Right cardiac atrium (tissue), 5 donors: ENCODE measurements around the gene KRT35. TPM values are rescaled to one million over a fixed set of nuclear protein-coding genes. Genes with fewer than 3 reads are reported as not detected.
A peak's percentile ranks its signal among the peaks of the same experiment; 100 is the strongest.

Source experiments
- ATAC-seq, 2 donors: fragments of 200-7000 bp; cut with Tn5 transposase; one replicate each; pipeline versions ENCODE4 v1.8.0 to v1.9.1; 2020; ENCODE audit warnings: moderate library complexity in 2 of 2, mild to moderate bottlenecking in 1 of 2
- DNase-seq, 3 donors: peaks; one replicate each; pipeline ENCODE4 v3.0.0-alpha.2; 2020
- H3K27ac ChIP-seq: one replicate; pipeline ENCODE4 v1.5.1; 2013; ENCODE audit warnings: mild to moderate bottlenecking, low read length, control low read depth, moderate library complexity
- H3K27me3 ChIP-seq: one replicate; pipeline ENCODE4 v1.6.1; 2013; ENCODE audit not compliant: control insufficient read depth, insufficient read depth
- H3K4me1 ChIP-seq: one replicate; pipeline ENCODE4 v1.6.1; 2013; ENCODE audit warnings: low read length; ENCODE audit not compliant: control insufficient read depth, insufficient read depth
- H3K4me3 ChIP-seq: one replicate; pipeline ENCODE4 v1.5.1; 2013; ENCODE audit warnings: low read length, control low read depth
- H3K9me3 ChIP-seq: one replicate; pipeline ENCODE4 v1.6.1; 2013; ENCODE audit warnings: low read length; ENCODE audit not compliant: control insufficient read depth
- WGBS: extraction: QIAGEN DNeasy Blood & Tissue Kit; methylation state at CpG from one replicate; pipeline ENCODE4 v1.1.7; 2013; 5-methylcytosine and 5-hydroxymethylcytosine counted together
- intact Hi-C, 4 donors: fragments of 100-400 bp; cut with DNase I; formaldehyde crosslinking; loops; one replicate each; pipeline versions ENCODE4 v1.11.0 to v1.14.0; 2022 to 2023
- polyA plus RNA-seq: library from polyadenylated mRNA; stranded (reverse); fragments of 200-250 nt; gene quantifications from one replicate; pipeline ENCODE4 v1.2.3, GENCODE V29; 2013
- total RNA-seq, 4 donors: library from RNA; stranded (reverse); fragmentation: NEBNext Ultra II Directional; extraction: Animal tissue kit (Norgen Biotek cat#: 25700); gene quantifications; one replicate each; pipeline ENCODE4 v1.2.1, GENCODE V29; 2021
- donor health status: healthy with polysubstance abuse.
- donor health status: DM: no; HTN: yes; CAD: no.
- donor health status: DM: no; HTN: no; CAD: no.
- donor health status: DM: no; HTN: yes; CAD: no; lungs with severe emphysema.
- donor health status: DM: yes; HTN: yes; CAD: no.

Gene KRT35
- total and polyA plus RNA-seq, 5 donors, result not detected

- H3K4me1 ChIP-seq, result no peaks in the 10 kb centered on the region
- ATAC-seq (peak; percentile 88 to 90), DNase-seq (peak; percentile 41 to 64 (median 63))
- no peak overlapping the region for H3K4me3 ChIP-seq
- 21% methylated on average over 6 of the region's 6 CpGs for WGBS
- no peak overlapping the region for H3K27ac ChIP-seq
- H3K9me3 ChIP-seq, result no peaks in the 10 kb centered on the region
- intact Hi-C loops, result no loop called here
- no peaks in the 10 kb centered on the region for H3K27me3 ChIP-seq
Observed at GRCh38 chr17:41464682-41465081, 16.3 kb downstream of the KRT35 start.

- no peaks in the 10 kb centered on the region for H3K27me3 ChIP-seq
- no peaks in the 10 kb centered on the region for H3K4me1 ChIP-seq
- DNase-seq (no peak), ATAC-seq (no peak)
- no peak overlapping the region for H3K27ac ChIP-seq
- H3K9me3 ChIP-seq, result no peaks in the 10 kb centered on the region
- WGBS, result 87% methylated on average over 11 of the region's 11 CpGs
- no peak overlapping the region for H3K4me3 ChIP-seq
- intact Hi-C loops, result no loop called here
Observed at GRCh38 chr17:41464173-41464572, 16.8 kb downstream of the KRT35 start.

- Histone ChIP-seq H3K27ac (no peak overlapping the region), H3K27me3 (no peaks in the 10 kb centered on the region), H3K4me3 (no peak overlapping the region), H3K4me1 (no peaks in the 10 kb centered on the region), H3K9me3 (no peaks in the 10 kb centered on the region)
- ATAC-seq, result no peak
- intact Hi-C loops, result no loop called here
- no peak for DNase-seq
- WGBS, result 89% methylated on average over 8 of the region's 8 CpGs
Observed at GRCh38 chr17:41463746-41464145, 17.2 kb downstream of the KRT35 start.

- ATAC-seq, result no peak
- H3K4me3 ChIP-seq, result no peak overlapping the region
- no peaks in the 10 kb centered on the region for H3K4me1 ChIP-seq
- no peak overlapping the region for H3K27ac ChIP-seq
- H3K9me3 ChIP-seq, result no peaks in the 10 kb centered on the region
- no peaks in the 10 kb centered on the region for H3K27me3 ChIP-seq
- 82% methylated on average over 15 of the region's 15 CpGs for WGBS
- intact Hi-C loops, result no loop called here
- DNase-seq, result no peak
Observed at GRCh38 chr17:41462705-41463104, 18.2 kb downstream of the KRT35 start.

- no peak overlapping the region for H3K27ac ChIP-seq
- DNase-seq, result no peak
- no peak for ATAC-seq
- H3K9me3 ChIP-seq, result no peaks in the 10 kb centered on the region
- H3K4me1 ChIP-seq, result no peaks in the 10 kb centered on the region
- whole genome bisulfite sequencing, result 68% methylated on average over 4 of the region's 4 CpGs
- no peaks in the 10 kb centered on the region for H3K27me3 ChIP-seq
- H3K4me3 ChIP-seq, result no peak overlapping the region
- intact Hi-C loops, result no loop called here
Observed at GRCh38 chr17:41457676-41458075, 23.3 kb downstream of the KRT35 start.

- 79% methylated on average over 3 of the region's 3 CpGs for WGBS
- H3K9me3 ChIP-seq, result peaks cover 3% of the 10 kb centered on the region
- ATAC-seq (no peak), DNase-seq (no peak)
- H3K4me3 ChIP-seq, result no peak overlapping the region
- no peaks in the 10 kb centered on the region for H3K27me3 ChIP-seq
- intact Hi-C loops, result no loop called here
- H3K4me1 ChIP-seq, result no peaks in the 10 kb centered on the region
- H3K27ac ChIP-seq, result no peak overlapping the region
Observed at GRCh38 chr17:41456204-41456603, 24.7 kb downstream of the KRT35 start.

GRCh38 chr17:41455236-41455635, 25.7 kb downstream of the KRT35 start:
- Histone ChIP-seq H3K4me3 (no peak overlapping the region), H3K27me3 (peaks cover 2% of the 10 kb centered on the region), H3K9me3 (peaks cover 7% of the 10 kb centered on the region), H3K27ac (no peak overlapping the region), H3K4me1 (no peaks in the 10 kb centered on the region)
- intact Hi-C loops, result no loop called here
- DNase-seq (no peak), ATAC-seq (no peak)
- WGBS, result 89% methylated on average over 1 of the region's 1 CpG

GRCh38 chr17:41453066-41453465, 27.9 kb downstream of the KRT35 start:
- H3K9me3 ChIP-seq, result peaks cover 7% of the 10 kb centered on the region
- no peak for ATAC-seq
- intact Hi-C loops, result no loop called here
- no peak overlapping the region for H3K27ac ChIP-seq
- no peaks in the 10 kb centered on the region for H3K4me1 ChIP-seq
- peaks cover 2% of the 10 kb centered on the region for H3K27me3 ChIP-seq
- no peak for DNase-seq
- WGBS, result 89% methylated on average over 3 of the region's 3 CpGs
- no peak overlapping the region for H3K4me3 ChIP-seq

GRCh38 chr17:41452281-41452680, 28.7 kb downstream of the KRT35 start:
- intact Hi-C loops, result no loop called here
- no peak for ATAC-seq
- 53% methylated on average over 4 of the region's 4 CpGs for WGBS
- DNase-seq, result no peak
- H3K9me3 ChIP-seq, result peaks cover 7% of the 10 kb centered on the region
- H3K27ac ChIP-seq, result no peak overlapping the region
- H3K4me3 ChIP-seq, result no peak overlapping the region
- H3K4me1 ChIP-seq, result no peaks in the 10 kb centered on the region
- peaks cover 2% of the 10 kb centered on the region for H3K27me3 ChIP-seq

- H3K9me3 ChIP-seq, result peaks cover 7% of the 10 kb centered on the region
- ATAC-seq (no peak), DNase-seq (no peak)
- 57% methylated on average over 2 of the region's 2 CpGs for WGBS
- no peaks in the 10 kb centered on the region for H3K4me1 ChIP-seq
- no peak overlapping the region for H3K4me3 ChIP-seq
- intact Hi-C loops, result no loop called here
- no peak overlapping the region for H3K27ac ChIP-seq
- peaks cover 2% of the 10 kb centered on the region for H3K27me3 ChIP-seq
Observed at GRCh38 chr17:41451154-41451728, 29.7 kb downstream of the KRT35 start.

- intact Hi-C loops, result no loop called here
- WGBS, result 81% methylated on average over 6 of the region's 6 CpGs
- no peak for ATAC-seq
- Histone ChIP-seq H3K27ac (no peak overlapping the region), H3K4me1 (no peaks in the 10 kb centered on the region), H3K9me3 (peaks cover 7% of the 10 kb centered on the region), H3K27me3 (peaks cover 2% of the 10 kb centered on the region), H3K4me3 (no peak overlapping the region)
- DNase-seq, result no peak
Observed at GRCh38 chr17:41449008-41449407, 31.9 kb downstream of the KRT35 start.

GRCh38 chr17:41448506-41448905, 32.4 kb downstream of the KRT35 start:
- H3K27ac ChIP-seq, result no peak overlapping the region

More at GRCh38 chr17:41448506-41448905, 32.4 kb downstream of the KRT35 start:
- no peak for DNase-seq
- 53% methylated on average over 2 of the region's 2 CpGs for WGBS
- ATAC-seq, result peak; percentile 24 to 41
- Histone ChIP-seq H3K4me1 (no peaks in the 10 kb centered on the region), H3K27me3 (peaks cover 2% of the 10 kb centered on the region), H3K4me3 (no peak overlapping the region), H3K9me3 (peaks cover 7% of the 10 kb centered on the region)
- intact Hi-C loops, result no loop called here
